MCF 10A (cell line): ENCODE results near the gene COMTD1. TPM values are rescaled to one million over a fixed set of nuclear protein-coding genes. Genes with fewer than 3 reads are reported as not detected.
"Not testable (repeated sequence)": the region's sequence is repeated elsewhere in the genome, so short reads cannot be mapped to it uniquely, and the experiment has no call there.

Experiments used
- BruUV-seq: library from RNA; stranded (reverse); fragments of 400-500 nt; replicated peaks from 2 replicates; lab custom pipeline; 2021; lab: Mats Ljungman, UMichigan
- CTCF ChIA-PET: fragments of 300-600 bp; sonication (Branson Sonifier 250); formaldehyde crosslinking; extraction: SDS; loops from one replicate; lab custom pipeline; 2021; ENCODE audit warnings: antibody characterized with exemption, inconsistent platforms; lab: Yijun Ruan, JAX
- POLR2A ChIA-PET: fragments of 300-600, 350-650 bp; sonication (Branson Sonifier 250); formaldehyde crosslinking; extraction: SDS; loops from one replicate; lab custom pipeline; 2020; ENCODE audit warnings: antibody characterized with exemption, inconsistent platforms; lab: Yijun Ruan, JAX
- DNase-seq: peaks from one replicate; pipeline ENCODE4 v3.0.0-alpha.2; 2018; ENCODE audit not compliant: unreplicated experiment
- H3K27ac Mint-ChIP-seq: one replicate; pipeline ENCODE4 v1.8.0; 2022; ENCODE audit warnings: mild to moderate bottlenecking, low read depth, mixed read lengths; ENCODE audit not compliant: unreplicated experiment
- H3K27me3 Mint-ChIP-seq: one replicate; pipeline ENCODE4 v1.8.0; 2022; ENCODE audit warnings: mixed read lengths; ENCODE audit not compliant: insufficient read depth, unreplicated experiment
- H3K36me3 Mint-ChIP-seq: one replicate; pipeline ENCODE4 v1.8.0; 2022; ENCODE audit warnings: mild to moderate bottlenecking, moderate library complexity, mixed read lengths; ENCODE audit not compliant: insufficient read depth, unreplicated experiment
- H3K4me1 Mint-ChIP-seq: one replicate; pipeline ENCODE4 v1.8.0; 2022; ENCODE audit warnings: mixed read lengths; ENCODE audit not compliant: insufficient read depth, unreplicated experiment
- H3K4me3 Mint-ChIP-seq: one replicate; pipeline ENCODE4 v1.8.0; 2022; ENCODE audit warnings: mild to moderate bottlenecking, moderate library complexity, mixed read lengths; ENCODE audit not compliant: unreplicated experiment
- H3K9me3 Mint-ChIP-seq: one replicate; pipeline ENCODE4 v1.8.0; 2022; ENCODE audit warnings: mixed read lengths; ENCODE audit not compliant: unreplicated experiment
- CTCF ChIP-seq: fragments of 200-600 bp; IDR thresholded peaks from one replicate; pipeline ENCODE4 v1.8.0; 2022; ENCODE audit warnings: antibody characterized with exemption, mild to moderate bottlenecking; ENCODE audit not compliant: unreplicated experiment
- intact Hi-C: fragments of 100-400 bp; cut with micrococcal nuclease; formaldehyde crosslinking; loops from 2 replicates; pipeline ENCODE4 v1.14.1; 2022
- total RNA-seq: library from RNA; stranded (reverse); gene quantifications from 2 replicates; pipeline ENCODE4 v1.2.3, GENCODE V29; 2022

COMTD1 gene
- total RNA-seq, 1 experiment from 2014 or later, result 34.3 TPM

GRCh38 chr10:75207079-75207856, 28.5 kb downstream of the COMTD1 start:
- ChIA-PET CTCF (interaction anchor here (0.6 to 4.4 kb wide), 6 partner anchors 13 to 972 kb away, joined by 3 to 21 read pairs (median 5); partner anchors contain the start of gene COMTD1), POLR2A (interaction anchor here (0.6 to 18.0 kb wide), 10 partner anchors 9 to 1037 kb away, joined by 3 to 615 read pairs (median 5); partner anchors contain the start of genes COMTD1 and SAMD8)
- Mint-ChIP-seq H3K27ac (no peak overlapping the region), H3K4me3 (no peak overlapping the region), H3K9me3 (no peaks in the 10 kb centered on the region), H3K27me3 (no peaks in the 10 kb centered on the region), H3K4me1 (peaks cover 42% of the 10 kb centered on the region), H3K36me3 (peaks cover 15% of the 10 kb centered on the region)
- DNase-seq, result no peak
- intact Hi-C loops, result no loop called here
- no peak for TF ChIP-seq CTCF
- no TSS peak for BruUV-seq

- POLR2A ChIA-PET, result interaction anchor here (0.5 to 18.0 kb wide), 6 partner anchors 8 to 1476 kb away, joined by 3 to 615 read pairs (median 6); partner anchors contain the start of gene COMTD1
- DNase-seq, BruUV-seq, intact Hi-C loops, H3K9me3 Mint-ChIP-seq, H3K27ac Mint-ChIP-seq, H3K27me3 Mint-ChIP-seq, H3K4me3 Mint-ChIP-seq: not testable (repeated sequence)
- CTCF ChIA-PET, result interaction anchor here (1.7 to 4.4 kb wide), 4 partner anchors 17 to 24 kb away, joined by 5 to 21 read pairs (median 8); no protein-coding TSS in a partner anchor
- peaks cover 48% of the 10 kb centered on the region for H3K4me1 Mint-ChIP-seq
- peaks cover 14% of the 10 kb centered on the region for H3K36me3 Mint-ChIP-seq
Observed at GRCh38 chr10:75206638-75207037, 29.1 kb downstream of the COMTD1 start.

- Mint-ChIP-seq H3K9me3 (no peaks in the 10 kb centered on the region), H3K4me1 (peaks cover 51% of the 10 kb centered on the region), H3K27ac (no peak overlapping the region), H3K27me3 (no peaks in the 10 kb centered on the region), H3K4me3 (no peak overlapping the region), H3K36me3 (peaks cover 9% of the 10 kb centered on the region)
- ChIA-PET CTCF (interaction anchor here (0.6 to 4.4 kb wide), 8 partner anchors 12 to 1320 kb away, joined by 3 to 21 read pairs (median 5); partner anchors contain the start of gene COMTD1), POLR2A (interaction anchor here (0.5 to 18.0 kb wide), 6 partner anchors 9 to 1475 kb away, joined by 3 to 615 read pairs (median 5); partner anchors contain the start of genes COMTD1 and SAMD8)
- intact Hi-C loops, result loop anchor here (1.0 kb wide), 1 partner anchor 24 kb away; no protein-coding TSS in a partner anchor
- DNase-seq, result no peak
- BruUV-seq, result no TSS peak
- TF ChIP-seq CTCF, result no peak
Observed at GRCh38 chr10:75205908-75206307, 29.8 kb downstream of the COMTD1 start.

GRCh38 chr10:75203724-75204123, 32.0 kb downstream of the COMTD1 start:
- Mint-ChIP-seq H3K27ac (no peak overlapping the region), H3K4me1 (peaks cover 63% of the 10 kb centered on the region), H3K36me3 (peaks cover 9% of the 10 kb centered on the region), H3K4me3 (no peak overlapping the region), H3K27me3 (no peaks in the 10 kb centered on the region), H3K9me3 (no peaks in the 10 kb centered on the region)
- no peak for TF ChIP-seq CTCF
- POLR2A ChIA-PET, result interaction anchor here (0.5 to 18.0 kb wide), 5 partner anchors 8 to 1309 kb away, joined by 3 to 615 read pairs (median 41); partner anchors contain the start of genes COMTD1, SAMD8 and VDAC2
- no TSS peak for BruUV-seq
- no peak for DNase-seq
- CTCF ChIA-PET, result interaction anchor here (0.7 to 1.1 kb wide), 4 partner anchors 14 to 89 kb away, joined by 3 to 5 read pairs (median 4); no protein-coding TSS in a partner anchor
- intact Hi-C loops, result no loop called here

- H3K27me3 Mint-ChIP-seq, DNase-seq, H3K4me3 Mint-ChIP-seq, BruUV-seq, intact Hi-C loops, H3K9me3 Mint-ChIP-seq, H3K36me3 Mint-ChIP-seq: not testable (repeated sequence)
- H3K4me1 Mint-ChIP-seq, result peaks cover 58% of the 10 kb centered on the region
- H3K27ac Mint-ChIP-seq, result peak overlapping the region; percentile 88
- CTCF ChIA-PET, result interaction anchor here (0.7 to 1.1 kb wide), 3 partner anchors 16 to 88 kb away, joined by 3 to 4 read pairs (median 3); no protein-coding TSS in a partner anchor
- POLR2A ChIA-PET, result interaction anchor here (0.5 to 18.0 kb wide), 5 partner anchors 8 to 1309 kb away, joined by 3 to 615 read pairs (median 41); partner anchors contain the start of genes COMTD1, SAMD8 and VDAC2
Observed at GRCh38 chr10:75203046-75203620, 32.6 kb downstream of the COMTD1 start.
